Fibroblast of mammary gland (primary cell): ENCODE data around the gene MAPK12.
A peak's percentile ranks its signal among the peaks of the same experiment; 100 is the strongest.

Experiments used
- DNase-seq: peaks from one replicate; pipeline ENCODE4 v3.0.0-alpha.2; 2010; ENCODE audit warnings: low read depth
- H3K4me3 ChIP-seq: 2 replicates; pipeline ENCODE4 v1.5.1; 2011; ENCODE audit warnings: low read depth, mild to moderate bottlenecking, low read length, moderate library complexity; ENCODE audit not compliant: control insufficient read depth
- TF ChIP-seq, protein P1 (sequence below): conservative IDR thresholded peaks from 2 replicates; pipeline ENCODE4 v1.5.1; 2011; ENCODE audit warnings: low read depth, low read length, inconsistent platforms; ENCODE audit not compliant: control insufficient read depth, insufficient read depth

The MAPK12 gene

DNA sequence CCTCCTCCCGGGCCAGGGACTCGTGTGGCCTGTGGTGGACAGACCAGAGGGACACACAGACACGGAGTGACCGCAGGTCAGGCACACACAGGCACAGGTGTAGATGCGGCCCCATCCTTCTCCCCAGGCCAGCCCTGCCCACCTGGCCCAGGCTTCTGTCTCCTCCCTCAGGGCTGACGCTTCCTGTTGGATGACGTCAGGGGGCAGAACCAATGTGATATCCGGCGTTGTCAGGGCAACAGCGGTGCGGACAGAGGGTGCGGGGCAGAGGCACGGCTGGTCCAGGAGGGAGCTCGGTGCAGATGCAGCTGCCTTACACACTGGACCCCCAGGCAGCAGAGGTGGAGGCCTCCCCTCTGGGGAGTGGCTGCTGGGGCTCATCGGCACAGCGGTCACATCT, 13.7 kb downstream of the MAPK12 start:
- DNase-seq, result peak; percentile 60
- TF ChIP-seq, protein P1, sequence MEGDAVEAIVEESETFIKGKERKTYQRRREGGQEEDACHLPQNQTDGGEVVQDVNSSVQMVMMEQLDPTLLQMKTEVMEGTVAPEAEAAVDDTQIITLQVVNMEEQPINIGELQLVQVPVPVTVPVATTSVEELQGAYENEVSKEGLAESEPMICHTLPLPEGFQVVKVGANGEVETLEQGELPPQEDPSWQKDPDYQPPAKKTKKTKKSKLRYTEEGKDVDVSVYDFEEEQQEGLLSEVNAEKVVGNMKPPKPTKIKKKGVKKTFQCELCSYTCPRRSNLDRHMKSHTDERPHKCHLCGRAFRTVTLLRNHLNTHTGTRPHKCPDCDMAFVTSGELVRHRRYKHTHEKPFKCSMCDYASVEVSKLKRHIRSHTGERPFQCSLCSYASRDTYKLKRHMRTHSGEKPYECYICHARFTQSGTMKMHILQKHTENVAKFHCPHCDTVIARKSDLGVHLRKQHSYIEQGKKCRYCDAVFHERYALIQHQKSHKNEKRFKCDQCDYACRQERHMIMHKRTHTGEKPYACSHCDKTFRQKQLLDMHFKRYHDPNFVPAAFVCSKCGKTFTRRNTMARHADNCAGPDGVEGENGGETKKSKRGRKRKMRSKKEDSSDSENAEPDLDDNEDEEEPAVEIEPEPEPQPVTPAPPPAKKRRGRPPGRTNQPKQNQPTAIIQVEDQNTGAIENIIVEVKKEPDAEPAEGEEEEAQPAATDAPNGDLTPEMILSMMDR, result no peak

DNA sequence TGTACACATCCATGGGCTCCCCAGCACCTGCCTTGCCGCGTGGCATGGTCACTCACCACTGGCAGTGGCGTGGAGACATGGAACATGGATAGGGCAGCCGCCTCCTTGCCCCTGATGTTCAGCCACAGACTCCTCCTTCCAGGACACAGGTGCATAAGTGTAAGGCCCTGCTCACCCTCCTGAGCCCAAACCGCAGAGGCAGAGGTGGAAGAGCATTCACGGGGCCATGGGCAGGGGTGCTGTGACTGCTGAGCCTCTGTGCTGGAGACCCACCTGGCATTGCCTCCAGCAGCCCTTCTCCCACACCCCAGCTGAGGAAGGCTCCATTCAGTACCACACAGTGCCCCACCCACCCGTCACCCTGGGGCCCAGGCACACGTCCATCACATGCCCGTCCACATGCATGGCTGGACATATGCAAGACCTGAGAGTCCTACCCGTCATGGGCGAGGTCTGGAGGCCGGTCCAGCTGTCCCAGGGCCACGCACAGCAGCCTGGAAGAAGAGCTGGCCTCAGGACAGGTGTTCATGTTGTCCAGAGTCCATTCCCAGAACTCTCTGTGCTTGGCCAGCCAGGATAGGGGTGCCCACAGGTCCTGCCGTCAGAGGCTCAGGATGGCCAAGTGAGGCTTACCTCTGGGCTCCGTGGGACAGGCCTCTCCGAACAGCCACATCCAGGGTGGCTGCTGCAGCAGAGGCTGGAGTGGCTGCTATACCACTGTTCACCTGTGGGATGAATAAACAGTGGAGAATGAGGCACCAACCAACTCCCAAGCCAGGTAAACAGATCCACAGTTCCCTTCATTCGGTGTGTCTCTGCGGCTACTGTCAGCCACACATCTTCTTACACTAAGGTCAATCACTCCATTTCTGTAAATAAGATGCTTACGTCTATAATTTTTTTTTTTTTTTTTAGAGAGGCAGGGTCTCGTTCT, 15.0 kb downstream of the MAPK12 start:
- TF ChIP-seq, protein P1, result no peak
- DNase-seq, result no peak
- no peak overlapping the region for H3K4me3 ChIP-seq

More for the DNA sequence above, 13.7 kb downstream of the MAPK12 start:
- no peak overlapping the region for H3K4me3 ChIP-seq

DNA sequence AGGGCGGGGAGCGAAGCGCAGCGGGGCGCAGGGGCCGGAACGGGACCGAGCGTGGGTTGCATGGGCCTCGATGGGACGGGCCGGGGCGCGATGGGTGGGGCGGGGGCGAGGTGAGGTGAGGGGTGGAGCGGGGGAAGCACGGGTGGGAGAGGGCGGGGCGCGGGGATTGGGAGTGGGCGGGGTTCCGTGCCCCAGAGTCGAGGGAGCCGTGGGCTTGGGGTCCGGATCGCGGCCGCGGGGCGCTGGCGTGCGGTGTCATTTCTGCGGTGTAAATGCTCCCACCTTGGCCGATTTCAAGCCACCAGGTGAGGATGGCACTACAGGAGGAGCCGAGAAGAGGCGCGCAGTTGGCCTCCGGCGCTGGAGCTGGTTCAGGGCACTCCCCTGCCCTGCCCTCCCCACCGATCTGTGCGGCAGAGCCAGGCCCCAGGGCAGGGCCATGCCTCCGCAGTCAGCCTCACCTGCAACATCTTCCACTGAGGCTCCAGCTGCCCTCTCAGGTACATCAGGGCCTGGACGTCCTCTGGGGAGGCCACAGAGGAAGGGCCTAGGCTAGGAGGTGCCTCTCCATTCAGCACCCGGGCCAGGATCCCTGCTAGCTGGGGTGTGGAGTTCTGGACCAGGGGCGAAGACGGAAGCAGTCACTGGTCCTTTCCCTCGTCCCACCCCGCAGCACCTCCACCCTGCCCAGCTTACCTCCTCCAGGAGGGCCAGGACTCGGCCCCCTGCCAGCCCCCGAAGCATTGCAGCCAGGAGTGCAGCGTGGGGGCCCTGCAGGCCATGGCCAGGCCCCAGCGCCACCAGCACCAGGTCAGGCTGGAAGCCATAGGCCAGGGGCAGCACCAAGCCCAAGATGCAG, 16.0 kb downstream of the MAPK12 start:
- DNase-seq, result no peak
- H3K4me3 ChIP-seq, result peak overlapping the region; percentile 77
- TF ChIP-seq, protein P1, result no peak

DNA sequence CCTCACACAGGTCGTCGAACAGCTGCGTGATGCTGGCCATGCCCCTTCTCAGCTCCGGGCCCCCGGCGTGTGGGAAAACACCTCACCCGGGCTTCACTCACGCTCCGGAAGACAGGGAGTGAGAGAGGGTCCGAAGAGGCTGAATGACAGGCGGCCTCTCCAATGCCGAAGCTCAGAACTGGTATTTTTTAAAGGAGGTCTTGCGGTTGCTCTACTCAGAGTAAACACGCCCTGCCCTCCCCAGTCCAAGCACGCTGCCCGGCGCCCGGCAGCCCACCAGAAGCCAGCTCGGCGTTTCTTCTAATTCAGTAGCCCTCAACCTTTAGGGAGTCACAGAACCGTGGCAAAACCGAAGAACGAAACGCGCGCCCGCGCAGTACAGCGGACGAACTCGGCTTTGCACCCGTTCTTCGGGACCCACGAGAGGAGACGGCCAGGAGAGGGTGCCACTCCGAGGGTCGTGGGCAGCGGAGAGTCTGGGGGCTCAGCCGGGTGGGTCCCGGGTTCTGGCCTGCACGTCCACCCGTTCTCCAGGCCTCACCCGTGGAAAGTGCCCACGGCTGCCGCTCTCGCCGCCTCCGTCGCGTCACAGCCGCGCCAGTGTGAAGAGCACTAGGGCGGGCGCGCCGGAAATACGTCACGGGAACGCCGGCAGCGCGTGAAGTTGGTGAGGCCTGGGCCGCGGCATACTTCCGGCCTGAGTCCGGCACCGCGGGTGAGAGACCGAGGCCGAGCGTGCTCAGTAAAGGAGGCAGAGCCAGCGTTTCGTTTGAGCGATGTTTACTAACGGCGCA, 16.9 kb downstream of the MAPK12 start, which contains the start of gene TUBGCP6:
TSS of gene TUBGCP6 (minus strand) at position 604 of the 794 bp plus-strand sequence. CDS start at position 40, 564 bp downstream.
- H3K4me3 ChIP-seq, result peak within 1 kb of the TSS; percentile 77
- TF ChIP-seq, protein P1, result no peak
- peak; percentile 89 for DNase-seq

DNA sequence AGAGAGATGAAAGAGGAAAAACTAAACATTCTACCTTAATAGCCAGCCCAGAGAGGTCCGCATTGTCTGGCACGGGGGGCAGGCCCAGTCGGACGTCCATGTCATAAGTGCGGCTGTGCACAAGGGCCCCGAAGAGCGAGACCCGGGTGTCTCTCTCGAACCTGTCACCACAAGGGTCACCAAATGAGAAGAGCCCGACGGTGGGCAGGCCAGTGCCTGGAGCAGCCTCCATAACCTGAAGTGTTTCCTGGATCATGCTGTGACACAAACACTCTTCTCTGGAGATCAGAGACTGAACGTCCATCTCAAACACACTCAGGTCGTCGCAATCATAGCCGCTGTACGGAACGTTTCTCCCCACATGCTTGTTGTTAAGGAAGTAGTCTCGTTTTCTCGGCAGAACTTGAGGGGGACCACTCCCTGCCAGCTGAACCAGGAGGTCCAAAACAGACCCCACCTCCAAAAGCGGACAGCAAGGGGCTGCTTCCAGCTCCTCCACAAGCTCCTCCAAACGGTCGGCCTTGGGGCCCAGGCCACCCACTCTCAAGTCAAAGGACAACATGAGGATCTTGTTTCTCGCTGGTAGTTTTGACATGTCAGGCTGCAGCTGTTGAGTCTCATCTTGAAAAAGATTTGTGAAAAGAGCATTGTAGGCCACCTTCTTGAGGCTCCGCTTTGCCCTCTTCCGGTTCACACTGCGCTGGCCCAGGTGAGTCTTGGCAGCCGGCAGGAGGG, 17.6 kb downstream of the MAPK12 start:
- H3K4me3 ChIP-seq, result peak overlapping the region; percentile 77
- DNase-seq, result peak; percentile 15
- TF ChIP-seq, protein P1, result no peak
